ENCODE measurements around the gene MEGF11. TPM values are rescaled to one million over a fixed set of nuclear protein-coding genes. Genes with fewer than 3 reads are reported as not detected.

The MEGF11 gene
- total RNA-seq, 1 experiment from 2014 or later: 0.34 TPM

- DNase-seq (ENCODE audit: low read depth): no peak
These were observed 188.2 kb downstream of the MEGF11 start for GRCh38 chr15:66065325-66065724.

- DNase-seq (ENCODE audit: low read depth): no peak
These were observed 190.4 kb downstream of the MEGF11 start for GRCh38 chr15:66063147-66063546.

- no peak for DNase-seq (ENCODE audit: low read depth)
These were observed 196.5 kb downstream of the MEGF11 start for GRCh38 chr15:66057089-66057488.

- no peak for DNase-seq (ENCODE audit: low read depth)
These were observed 199.6 kb downstream of the MEGF11 start for GRCh38 chr15:66053991-66054390.

- DNase-seq (ENCODE audit: low read depth): no peak
These were observed 201.7 kb downstream of the MEGF11 start for GRCh38 chr15:66051833-66052232.

GRCh38 chr15:66050264-66050663, 203.3 kb downstream of the MEGF11 start:
- DNase-seq (ENCODE audit: low read depth): no peak

- DNase-seq (ENCODE audit: low read depth): no peak
These were observed 204.2 kb downstream of the MEGF11 start for GRCh38 chr15:66049353-66049752.

GRCh38 chr15:66047321-66048024, 206.1 kb downstream of the MEGF11 start:
- no peak for DNase-seq (ENCODE audit: low read depth)

- no peak for DNase-seq (ENCODE audit: low read depth)
These were observed 206.8 kb downstream of the MEGF11 start for GRCh38 chr15:66046751-66047150.

GRCh38 chr15:66046326-66046725, 207.2 kb downstream of the MEGF11 start:
- no peak for DNase-seq (ENCODE audit: low read depth)

GRCh38 chr15:66045542-66045941, 208.0 kb downstream of the MEGF11 start:
- DNase-seq (ENCODE audit: low read depth): no peak

- no peak for DNase-seq (ENCODE audit: low read depth)
These were observed 208.7 kb downstream of the MEGF11 start for GRCh38 chr15:66044837-66045236.

- no peak for DNase-seq (ENCODE audit: low read depth)
These were observed 210.3 kb downstream of the MEGF11 start for GRCh38 chr15:66043264-66043663.

- DNase-seq (ENCODE audit: low read depth): no peak
These were observed 210.9 kb downstream of the MEGF11 start for GRCh38 chr15:66042624-66043023.

GRCh38 chr15:66041276-66041675, 212.3 kb downstream of the MEGF11 start:
- DNase-seq (ENCODE audit: low read depth): no peak

GRCh38 chr15:66040211-66040892, 213.2 kb downstream of the MEGF11 start:
- no peak for DNase-seq (ENCODE audit: low read depth)

- DNase-seq (ENCODE audit: low read depth): no peak
These were observed 214.3 kb downstream of the MEGF11 start for GRCh38 chr15:66039117-66039871.

GRCh38 chr15:66038387-66039116, 215.0 kb downstream of the MEGF11 start:
- DNase-seq (ENCODE audit: low read depth): no peak

- DNase-seq (ENCODE audit: low read depth): no peak
These were observed 216.7 kb downstream of the MEGF11 start for GRCh38 chr15:66036859-66037258.

GRCh38 chr15:66035901-66036300, 217.6 kb downstream of the MEGF11 start:
- no peak for DNase-seq (ENCODE audit: low read depth)

GRCh38 chr15:66033143-66033542, 220.4 kb downstream of the MEGF11 start:
- no peak for DNase-seq (ENCODE audit: low read depth)

- no peak for DNase-seq (ENCODE audit: low read depth)
These were observed 221.5 kb downstream of the MEGF11 start for GRCh38 chr15:66032006-66032405.
